ENCODE results near the gene RYR3.

The RYR3 gene

GRCh38 chr15:33448961-33449606 lies 138.3 kb downstream of the RYR3 start:
- DNase-seq (ENCODE audit: low read depth in 2 of 2), result no peak

- no peak for DNase-seq (ENCODE audit: low read depth in 2 of 2)
Observed at GRCh38 chr15:33449810-33450209, 139.0 kb downstream of the RYR3 start.

- DNase-seq (ENCODE audit: low read depth in 2 of 2), result no peak
Observed at GRCh38 chr15:33451385-33451784, 140.6 kb downstream of the RYR3 start.

- DNase-seq (ENCODE audit: low read depth in 2 of 2), result no peak
Observed at GRCh38 chr15:33453761-33454160, 143.0 kb downstream of the RYR3 start.

GRCh38 chr15:33454346-33454745 lies 143.6 kb downstream of the RYR3 start:
- DNase-seq (ENCODE audit: low read depth in 2 of 2), result no peak

- DNase-seq (ENCODE audit: low read depth in 2 of 2), result no peak
Observed at GRCh38 chr15:33454996-33455395, 144.2 kb downstream of the RYR3 start.

GRCh38 chr15:33458421-33458820 lies 147.7 kb downstream of the RYR3 start:
- DNase-seq (ENCODE audit: low read depth in 2 of 2), result no peak

GRCh38 chr15:33460166-33460805 lies 149.5 kb downstream of the RYR3 start:
- DNase-seq (ENCODE audit: low read depth in 2 of 2), result no peak

- DNase-seq (ENCODE audit: low read depth in 2 of 2), result no peak
Observed at GRCh38 chr15:33461671-33462070, 150.9 kb downstream of the RYR3 start.

- no peak for DNase-seq (ENCODE audit: low read depth in 2 of 2)
Observed at GRCh38 chr15:33467146-33467815, 156.5 kb downstream of the RYR3 start.

- no peak for DNase-seq (ENCODE audit: low read depth in 2 of 2)
Observed at GRCh38 chr15:33467816-33468163, 157.0 kb downstream of the RYR3 start.

GRCh38 chr15:33468740-33469139 lies 158.0 kb downstream of the RYR3 start:
- no peak for DNase-seq (ENCODE audit: low read depth in 2 of 2)

- no peak for DNase-seq (ENCODE audit: low read depth in 2 of 2)
Observed at GRCh38 chr15:33473005-33473404, 162.2 kb downstream of the RYR3 start.

- DNase-seq (ENCODE audit: low read depth in 2 of 2), result no peak
Observed at GRCh38 chr15:33473714-33474113, 162.9 kb downstream of the RYR3 start.

GRCh38 chr15:33476076-33476475 lies 165.3 kb downstream of the RYR3 start:
- no peak for DNase-seq (ENCODE audit: low read depth in 2 of 2)

- no peak for DNase-seq (ENCODE audit: low read depth in 2 of 2)
Observed at GRCh38 chr15:33476908-33477307, 166.1 kb downstream of the RYR3 start.

- no peak for DNase-seq (ENCODE audit: low read depth in 2 of 2)
Observed at GRCh38 chr15:33489335-33489734, 178.6 kb downstream of the RYR3 start.

GRCh38 chr15:33490703-33491102 lies 179.9 kb downstream of the RYR3 start:
- DNase-seq (ENCODE audit: low read depth in 2 of 2), result no peak

GRCh38 chr15:33492434-33493052 lies 181.8 kb downstream of the RYR3 start:
- DNase-seq (ENCODE audit: low read depth in 2 of 2), result no peak

GRCh38 chr15:33494306-33494705 lies 183.5 kb downstream of the RYR3 start:
- no peak for DNase-seq (ENCODE audit: low read depth in 2 of 2)

- DNase-seq (ENCODE audit: low read depth in 2 of 2), result no peak
Observed at GRCh38 chr15:33500432-33501195, 189.8 kb downstream of the RYR3 start.

GRCh38 chr15:33503681-33504080 lies 192.9 kb downstream of the RYR3 start:
- no peak for DNase-seq (ENCODE audit: low read depth in 2 of 2)
